NCI-H748 (cell line): ENCODE results near the gene ATP9A.
"Not testable (repeated sequence)": the region's sequence is repeated elsewhere in the genome, so short reads cannot be mapped to it uniquely, and the experiment has no call there.

ENCODE experiments used
- DNase-seq: peaks from one replicate; lab custom pipeline; 2025; ENCODE audit not compliant: unreplicated experiment; lab: John Stamatoyannopoulos, UW

ATP9A gene

DNA sequence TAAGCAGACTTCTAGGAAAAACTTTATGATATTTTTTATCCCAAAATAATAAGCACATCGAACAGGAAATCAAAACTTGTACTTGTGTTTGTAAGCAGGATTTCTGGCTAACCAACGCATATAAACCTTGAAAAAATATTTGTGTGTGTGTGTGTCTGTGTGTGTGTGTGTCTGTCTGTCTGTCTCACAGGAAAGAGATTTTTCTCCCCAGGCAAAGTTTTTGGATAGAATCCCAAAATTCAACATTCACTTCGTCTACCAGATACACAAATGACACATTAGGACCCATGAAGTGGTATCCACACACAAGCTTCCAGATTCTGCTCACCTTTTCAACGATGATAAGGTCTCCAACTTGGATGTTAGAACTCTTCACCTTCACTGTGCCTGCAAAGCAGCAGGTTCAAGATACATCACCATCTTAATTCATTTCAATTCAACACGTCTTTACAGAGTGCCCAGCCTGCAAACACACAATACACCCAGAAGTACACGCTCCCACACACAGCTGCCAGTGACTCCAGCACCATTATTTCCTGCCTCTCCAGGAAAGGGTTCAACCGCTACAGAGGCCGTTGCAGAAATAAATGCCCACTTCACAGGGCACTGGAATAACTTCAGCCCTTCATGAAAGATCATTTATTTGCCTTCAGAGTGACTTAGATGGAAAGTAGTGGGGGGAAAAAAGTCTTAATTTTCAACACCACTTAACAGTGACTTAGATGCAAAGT is 70.9 kb downstream of the ATP9A start:
- peak; percentile 17 for DNase-seq

DNA sequence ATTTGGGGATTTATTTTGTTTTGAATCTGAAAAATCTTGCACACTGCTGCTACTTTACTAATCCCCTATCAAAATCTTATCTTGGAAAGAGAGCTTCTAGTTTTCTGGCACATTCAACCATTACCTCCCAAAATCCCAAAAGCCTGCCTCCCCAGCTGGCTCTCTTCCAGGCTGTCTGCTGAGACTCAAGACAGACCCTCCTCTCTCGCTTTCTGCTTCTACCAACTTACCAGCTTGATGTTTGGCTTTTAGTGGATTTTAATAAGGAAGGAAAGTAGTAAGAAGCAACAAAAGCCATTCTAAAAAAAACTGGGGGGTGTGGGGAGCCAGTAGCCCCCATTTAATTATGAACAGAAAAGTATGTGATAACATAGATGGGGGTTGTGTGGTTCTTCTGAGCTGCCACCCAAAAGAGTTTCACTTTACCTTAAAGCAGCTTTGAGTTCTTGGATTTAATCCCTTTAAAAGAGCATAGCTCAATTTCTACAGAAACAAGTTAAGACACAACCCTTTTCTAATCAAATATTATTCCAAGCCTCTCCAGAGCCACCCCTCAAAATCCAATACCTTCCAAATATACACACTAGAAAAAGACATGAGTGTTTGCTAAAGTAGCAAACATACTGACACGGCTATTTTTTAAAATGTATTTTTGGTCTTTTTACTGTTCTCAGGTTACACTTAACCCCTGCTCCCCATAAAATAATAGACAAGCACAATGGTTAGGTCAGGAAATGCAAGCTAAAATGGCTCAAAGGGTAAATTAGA is 71.7 kb downstream of the ATP9A start:
- DNase-seq: peak; percentile 52

DNA sequence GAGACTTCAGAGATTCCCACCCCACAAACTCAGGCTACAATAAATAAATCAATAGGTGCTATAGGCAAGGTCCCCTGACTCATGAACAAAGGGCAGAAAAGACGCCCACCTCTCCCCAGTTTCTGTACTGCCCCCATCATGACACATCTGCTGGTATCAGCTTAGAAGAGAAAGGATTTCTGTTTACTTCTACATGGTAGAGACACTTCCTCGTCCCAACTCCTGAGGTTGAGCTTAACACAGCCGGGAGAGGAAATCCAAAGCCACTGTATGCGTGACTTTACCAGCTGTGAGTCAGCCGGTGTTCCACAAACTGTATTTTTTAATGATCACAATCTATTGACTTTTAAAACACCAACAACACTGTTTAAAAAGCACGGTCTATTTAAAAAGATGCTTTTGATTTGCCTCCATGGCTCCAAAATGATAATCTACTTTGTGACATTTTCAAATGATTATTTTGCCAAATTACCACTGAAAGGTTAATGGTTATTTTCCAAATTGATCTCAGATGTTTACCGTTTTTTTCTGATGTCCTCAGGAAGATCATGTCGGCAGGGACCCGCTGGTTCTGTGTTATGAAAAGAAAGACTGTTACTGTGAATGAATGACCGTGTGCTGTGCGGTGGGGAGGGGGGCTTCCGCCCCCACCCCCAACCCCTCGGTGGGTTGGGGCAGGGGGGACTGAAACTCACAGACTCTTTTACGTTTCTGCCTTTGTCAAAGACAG is 72.5 kb downstream of the ATP9A start:
- DNase-seq: no peak

DNA sequence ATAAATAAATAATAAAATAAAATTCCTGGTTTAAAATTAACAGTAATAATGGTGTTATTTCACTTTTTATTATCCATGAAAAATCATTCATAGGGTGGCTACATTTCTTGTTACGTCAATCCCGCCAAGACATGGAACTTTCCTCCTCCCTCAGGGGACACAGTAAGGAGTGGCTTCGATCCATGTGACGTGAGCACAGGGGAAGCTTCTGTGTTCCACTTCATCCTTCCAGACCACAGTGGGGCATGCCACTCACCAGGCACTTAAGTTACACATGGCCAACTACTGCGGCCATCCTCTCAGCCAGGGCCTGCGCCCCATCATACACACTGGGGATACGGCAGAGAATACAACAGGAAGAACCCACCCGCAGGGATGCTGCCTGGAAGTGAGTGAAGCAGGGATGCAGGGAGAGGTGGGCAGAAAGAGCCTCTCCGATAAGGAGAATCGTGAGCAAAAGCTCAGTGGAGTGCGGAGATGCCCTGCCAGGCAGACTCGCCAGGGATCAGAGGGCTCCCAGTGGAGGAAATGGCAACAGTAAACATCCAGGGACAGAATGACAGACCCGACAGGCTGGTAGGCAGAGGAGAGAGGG is 75.3 kb downstream of the ATP9A start:
- no peak for DNase-seq

DNA sequence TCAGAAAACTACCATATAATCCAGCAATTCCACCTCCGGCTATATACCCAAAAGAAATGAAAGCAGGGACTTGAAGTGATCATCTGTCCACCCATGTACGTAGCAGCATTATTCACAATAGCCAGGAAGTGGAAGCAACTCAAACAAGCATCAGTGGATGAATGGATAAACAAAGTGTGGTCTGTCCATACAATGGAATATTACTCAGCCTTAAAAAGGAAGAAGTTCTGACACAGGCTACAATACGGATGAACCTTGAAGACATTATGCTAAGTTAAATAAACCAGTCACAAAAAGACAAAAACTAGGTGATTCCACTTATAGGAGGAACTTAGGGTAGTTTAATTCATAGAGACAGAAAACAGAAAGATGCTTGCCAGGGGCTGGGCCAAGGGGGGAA is 76.5 kb downstream of the ATP9A start:
- DNase-seq: no peak

DNA sequence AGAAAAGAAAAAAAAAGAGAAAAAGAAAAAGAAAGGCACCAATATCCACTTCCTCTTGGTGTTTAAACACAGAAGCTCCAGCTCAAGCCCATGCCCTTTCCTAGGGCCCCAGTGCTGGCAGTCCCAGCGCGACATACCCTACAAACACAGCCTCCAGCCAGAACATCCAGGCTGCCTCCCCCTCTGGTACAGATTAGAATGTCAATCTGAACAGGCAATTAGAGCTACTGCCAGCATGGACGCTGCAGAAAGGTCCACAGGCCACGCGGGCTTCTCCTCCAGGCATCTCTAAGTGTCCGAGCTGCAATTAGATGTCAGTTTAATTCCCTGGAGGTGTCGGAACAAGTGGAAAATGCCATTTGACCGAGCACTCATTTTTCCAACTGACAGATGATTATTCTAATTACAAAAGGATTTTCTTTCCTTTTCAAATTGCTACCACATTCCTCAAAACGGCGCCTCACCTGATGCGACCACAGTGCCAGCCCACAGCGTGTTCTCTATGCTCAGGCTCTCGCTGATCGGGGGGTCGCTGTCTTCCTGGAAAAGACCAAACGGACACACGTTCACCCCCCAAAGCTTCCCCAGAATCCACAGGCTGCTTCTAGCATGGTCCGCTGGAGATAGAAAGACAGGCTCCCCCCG is 79.5 kb downstream of the ATP9A start:
- no peak for DNase-seq

DNA sequence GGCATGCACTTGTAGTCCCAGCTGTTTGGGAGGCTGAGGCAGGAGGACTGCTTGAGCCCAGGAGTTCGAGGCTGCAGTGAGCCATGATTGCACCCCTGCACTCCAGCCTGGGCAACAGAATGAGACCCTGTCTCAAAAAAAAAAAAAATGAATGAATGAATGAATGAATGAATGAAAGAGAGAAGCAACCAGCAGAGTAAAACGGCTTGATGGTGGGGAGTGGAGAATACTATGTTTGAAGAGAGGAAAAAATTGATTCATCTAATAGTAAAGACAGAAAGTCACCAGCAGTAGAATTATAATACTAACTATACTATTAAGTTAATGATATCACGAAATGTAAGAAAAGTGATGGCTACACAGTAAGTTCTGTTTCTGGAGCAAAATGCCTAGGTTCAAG is 80.6 kb downstream of the ATP9A start:
- DNase-seq: no peak

DNA sequence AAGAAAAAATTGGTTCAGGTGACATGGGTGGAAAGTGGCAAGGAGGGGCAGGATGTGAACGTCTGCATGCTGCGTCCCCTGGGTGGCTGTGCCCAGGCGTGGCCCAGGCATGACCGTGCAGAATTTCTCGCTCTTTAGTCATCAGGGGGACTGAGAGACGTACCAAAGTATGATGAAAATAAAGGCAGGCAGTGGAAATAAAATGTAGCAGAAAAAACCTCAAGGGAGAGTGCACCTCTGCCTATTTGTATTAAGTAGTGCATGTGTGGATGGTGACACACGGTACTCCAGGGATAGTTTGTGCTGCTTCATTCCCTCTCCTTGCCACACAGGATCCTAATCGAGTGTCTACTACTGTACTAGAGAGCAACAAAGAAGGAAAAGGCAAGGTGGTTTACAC is 81.1 kb downstream of the ATP9A start:
- no peak for DNase-seq

DNA sequence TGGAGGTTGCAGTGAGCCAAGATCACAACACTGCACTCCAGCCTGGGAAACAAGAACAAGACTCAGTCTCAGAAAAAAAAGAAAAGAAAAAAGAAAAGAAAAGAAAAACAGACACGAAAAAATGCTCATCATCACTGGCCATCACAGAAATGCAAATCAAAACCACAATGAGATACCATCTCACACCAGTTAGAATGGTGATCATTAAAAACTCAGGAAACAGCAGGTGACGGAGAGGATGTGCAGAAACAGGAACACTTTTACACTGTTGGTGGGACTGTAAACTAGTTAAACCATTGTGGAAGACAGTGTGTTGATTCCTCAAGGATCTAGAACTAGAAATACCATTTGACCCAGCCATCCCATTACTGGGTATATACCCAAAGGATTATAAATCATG is 82.7 kb downstream of the ATP9A start:
- not testable (repeated sequence) for DNase-seq

DNA sequence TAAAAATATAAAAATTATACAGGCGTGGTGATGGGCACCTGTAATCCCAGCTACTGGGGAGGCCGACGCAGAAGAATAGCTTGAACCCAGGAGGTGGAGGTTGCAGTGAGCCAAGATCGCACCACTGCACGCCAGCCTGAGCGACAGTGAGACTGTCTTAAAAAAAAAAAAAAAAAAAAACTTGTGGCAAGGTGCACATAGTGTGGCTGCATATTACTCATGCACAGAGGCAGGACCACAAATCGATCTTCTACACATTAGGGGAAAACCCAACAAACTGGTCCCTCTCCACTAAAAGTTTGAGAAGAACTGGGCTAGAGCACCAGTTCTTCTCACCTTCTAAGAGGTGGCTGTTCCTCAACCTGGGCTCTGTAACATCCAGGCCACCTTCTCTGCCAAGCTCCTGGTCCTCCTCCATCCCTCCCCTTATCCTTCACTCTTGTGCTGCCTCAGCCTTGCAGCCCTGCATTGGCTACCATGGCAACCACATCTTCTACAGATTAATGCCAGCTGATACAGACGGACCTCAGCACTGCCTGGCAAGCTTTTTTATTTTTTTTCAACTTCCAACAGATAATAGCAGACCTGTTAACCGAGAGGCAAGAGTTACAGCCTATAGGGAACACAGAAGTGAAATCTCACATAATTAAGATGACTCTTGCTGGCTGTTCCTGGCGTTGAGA is 88.0 kb downstream of the ATP9A start:
- DNase-seq: peak; percentile 18

DNA sequence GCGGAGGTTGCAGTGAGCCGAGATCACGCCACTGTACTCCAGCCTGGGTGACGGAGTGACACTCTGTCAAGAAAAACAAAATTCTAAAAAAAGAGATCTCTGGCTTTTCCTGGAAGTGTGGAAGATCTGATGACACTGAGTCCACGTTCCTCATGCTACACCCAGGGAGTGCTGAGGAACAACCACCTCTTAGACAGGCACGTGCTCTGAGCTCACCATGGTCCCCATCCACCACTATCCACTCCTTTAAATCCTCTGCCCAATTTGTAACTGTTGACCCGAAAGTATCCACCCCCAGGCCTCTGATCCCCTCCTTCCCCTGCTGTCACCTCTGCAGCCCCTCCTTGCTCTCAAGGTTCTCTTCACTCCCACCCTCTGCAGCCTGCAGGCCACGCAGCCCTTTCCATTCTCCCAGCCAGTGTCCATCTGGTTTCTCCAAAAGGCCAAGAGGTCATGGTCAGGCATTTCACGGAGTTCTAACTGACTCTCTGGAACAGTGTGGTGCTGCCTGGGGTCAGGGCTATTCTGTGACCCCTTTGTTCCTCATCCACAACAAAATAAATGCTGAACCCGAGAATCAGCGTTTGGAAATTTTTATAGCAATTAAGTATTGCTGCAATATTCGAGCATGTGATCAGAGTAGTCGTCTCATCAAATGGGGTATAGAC is 88.8 kb downstream of the ATP9A start:
- DNase-seq: no peak

DNA sequence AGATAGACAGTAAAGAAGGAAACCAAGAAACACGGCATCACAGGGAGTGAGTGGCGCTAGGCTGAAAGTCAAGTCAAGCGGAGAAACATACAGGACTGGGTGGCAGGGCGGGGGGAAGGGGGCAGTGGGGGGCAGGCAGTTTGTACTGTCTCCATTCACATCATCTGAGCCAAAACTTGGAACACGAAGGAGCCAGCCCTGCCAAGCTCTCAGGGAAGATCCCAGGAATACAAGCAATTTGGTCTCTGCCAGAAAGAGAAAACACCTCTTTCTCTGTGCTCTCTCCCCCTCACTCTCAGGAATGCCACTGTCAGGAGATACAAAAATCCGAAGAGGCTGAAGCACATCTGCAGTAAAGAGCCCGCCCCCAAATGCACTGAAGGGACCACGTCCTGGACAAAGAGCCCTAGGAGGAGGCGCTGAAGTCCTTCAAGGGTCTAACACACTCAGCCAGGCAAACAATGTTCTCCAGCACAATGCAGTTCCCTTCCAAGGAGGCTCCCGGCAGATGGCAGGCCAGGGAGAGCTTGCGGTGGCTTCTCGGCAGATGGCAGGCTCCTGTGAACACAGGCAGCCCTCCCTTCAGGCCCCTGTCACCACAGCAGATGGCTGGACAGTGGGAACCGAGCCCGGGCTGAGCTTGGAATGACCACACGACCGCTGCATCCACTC is 90.0 kb downstream of the ATP9A start:
- no peak for DNase-seq

DNA sequence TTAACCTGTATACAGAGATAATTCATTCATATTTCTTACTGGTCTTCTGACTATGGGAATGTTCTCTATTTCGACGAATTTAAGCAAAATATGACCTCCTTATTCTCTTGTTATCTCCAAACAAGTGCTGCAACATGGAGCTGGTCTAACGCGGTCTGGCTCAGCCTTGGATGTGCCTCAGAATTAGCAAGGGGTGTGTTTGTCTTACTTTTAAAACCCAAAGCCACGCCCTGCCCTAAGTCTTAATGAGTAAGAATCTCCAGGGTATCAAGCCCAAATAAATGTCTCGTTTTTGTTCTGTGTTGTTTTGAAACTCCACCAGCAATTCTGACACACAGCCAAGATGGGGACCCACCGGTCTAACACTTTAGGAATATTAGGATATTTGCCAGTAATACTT is 99.2 kb downstream of the ATP9A start:
- DNase-seq: no peak

DNA sequence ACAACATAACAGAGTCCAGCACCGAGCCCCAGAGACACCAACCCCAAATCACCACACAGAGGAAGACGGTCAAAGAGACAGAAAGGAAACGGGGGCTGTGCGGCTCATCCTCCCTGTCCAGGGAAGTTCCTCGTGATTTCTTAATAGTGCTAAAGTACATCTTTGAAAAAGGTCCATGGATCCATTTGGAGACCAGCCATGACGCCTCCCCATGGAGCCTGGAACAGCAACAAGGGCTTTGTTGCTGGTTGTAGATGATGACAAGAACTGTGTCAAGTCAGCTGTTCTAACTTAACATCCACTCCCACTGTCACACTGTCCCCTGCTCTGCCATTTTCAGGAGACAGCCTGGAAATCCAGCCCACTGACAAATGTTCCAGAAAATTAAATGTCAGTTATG is 99.7 kb downstream of the ATP9A start:
- DNase-seq: no peak

DNA sequence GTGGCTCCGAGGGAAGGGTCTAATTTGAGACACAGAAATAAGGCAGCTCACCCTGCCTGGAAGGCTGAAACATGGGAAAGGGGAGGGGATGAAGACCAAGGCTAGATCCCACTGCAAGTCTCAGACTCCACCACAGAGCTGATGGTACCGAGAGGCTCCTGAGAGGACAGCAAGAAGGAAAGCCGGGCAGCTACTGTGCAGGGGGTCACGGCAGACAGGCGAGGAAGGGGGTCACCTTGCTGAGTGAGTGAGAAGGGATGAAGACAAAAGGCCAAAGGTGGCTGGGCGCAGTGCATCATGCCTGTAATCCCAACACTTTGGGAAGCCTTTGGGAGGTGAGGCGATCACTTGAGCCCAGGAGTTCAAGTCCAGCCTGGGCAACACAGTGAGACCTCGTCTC is 100.7 kb downstream of the ATP9A start:
- DNase-seq: no peak

DNA sequence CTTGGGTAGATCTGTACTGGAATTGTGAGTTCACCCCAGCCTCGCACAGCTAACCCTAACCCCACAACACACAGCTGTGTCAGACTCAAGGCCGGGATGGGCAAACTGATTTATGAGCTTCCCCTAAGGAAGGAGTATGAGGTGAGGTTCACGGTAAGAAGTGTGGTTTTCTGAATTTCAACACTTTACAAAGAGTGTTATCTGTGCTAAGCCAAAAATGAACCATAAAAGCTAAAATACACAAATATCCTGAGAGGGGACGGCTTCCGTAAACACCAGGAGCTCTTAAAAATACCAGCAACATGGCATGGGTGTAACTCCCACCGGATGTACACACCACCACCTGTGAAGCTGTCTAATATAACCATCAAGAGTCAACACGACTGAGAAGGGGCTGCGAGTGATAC is 101.2 kb downstream of the ATP9A start:
- no peak for DNase-seq

DNA sequence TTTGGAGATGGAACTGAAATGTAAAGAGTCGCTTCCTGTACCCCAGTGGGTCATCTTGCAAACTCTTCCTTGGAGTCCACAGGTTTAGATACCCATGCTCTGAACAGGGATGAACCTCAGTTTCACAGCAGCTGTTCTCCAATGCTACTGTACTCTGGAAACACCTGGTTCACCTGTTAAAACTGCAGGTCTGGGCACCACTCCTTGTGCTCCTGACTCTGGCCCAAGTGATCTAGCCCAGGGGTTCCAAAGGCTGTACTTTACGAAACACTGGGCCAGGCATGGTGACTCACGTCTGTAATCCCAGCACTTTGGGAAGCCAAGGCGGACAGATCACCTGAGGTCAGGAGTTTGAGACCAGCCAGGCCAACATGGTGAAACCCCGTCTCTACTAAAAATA is 102.1 kb downstream of the ATP9A start:
- DNase-seq: no peak

DNA sequence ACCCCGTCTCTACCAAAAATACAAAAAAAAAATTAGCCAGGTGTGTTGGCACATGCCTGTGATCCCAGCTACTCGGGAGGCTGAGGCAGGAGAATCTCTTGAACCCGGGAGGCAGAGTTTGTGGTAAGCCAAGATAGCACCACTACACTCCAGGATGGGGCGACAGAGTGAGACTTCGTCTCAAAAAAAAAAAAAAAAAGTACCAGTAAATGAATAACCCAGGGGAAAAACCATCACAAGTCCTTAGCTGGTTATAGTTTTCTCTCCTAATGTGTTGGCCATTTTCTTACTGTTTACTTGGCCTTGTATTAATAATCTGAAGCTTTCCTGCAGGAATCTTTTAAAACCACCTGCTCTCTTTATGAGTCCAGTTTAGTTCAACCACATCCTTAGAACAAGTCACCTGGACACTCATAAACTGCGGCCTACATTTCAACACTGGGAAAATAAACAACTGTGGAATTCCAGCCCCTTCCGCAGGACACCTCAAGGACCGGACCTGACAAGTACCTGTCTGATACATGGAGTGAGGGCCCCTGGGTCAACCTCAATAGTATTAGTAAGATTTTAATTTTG is 102.6 kb downstream of the ATP9A start:
- no peak for DNase-seq

DNA sequence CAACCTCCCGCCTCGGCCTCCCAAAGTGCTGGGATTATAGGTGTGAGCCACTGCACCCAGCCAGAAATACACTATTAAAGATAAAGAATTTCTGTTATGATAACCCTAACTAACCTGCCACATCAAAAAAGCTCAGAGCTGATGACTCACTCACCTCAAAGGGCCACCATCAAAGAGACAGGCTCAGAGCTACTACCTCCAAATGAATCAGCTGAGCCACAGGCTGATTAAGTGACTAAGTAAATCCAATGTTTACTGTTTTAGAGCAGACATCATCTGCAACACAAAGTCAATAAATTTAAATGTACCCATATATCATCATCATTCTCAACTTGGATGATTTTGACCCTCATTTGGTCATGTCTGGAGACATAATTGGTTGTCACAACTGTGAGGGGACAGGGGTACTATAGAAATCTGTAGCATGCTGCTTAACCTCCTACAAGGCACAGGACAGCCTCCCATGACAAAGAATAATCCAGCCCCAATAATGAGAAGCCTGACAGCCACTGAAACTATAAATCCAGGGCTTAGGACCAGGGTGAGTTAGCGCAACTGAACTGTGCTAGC is 106.5 kb downstream of the ATP9A start:
- no peak for DNase-seq
